ENCODE data around the gene WFIKKN1. TPM values are rescaled to one million over a fixed set of nuclear protein-coding genes. Genes with fewer than 3 reads are reported as not detected.

The WFIKKN1 gene
- total RNA-seq, 1 donor from 2014 or later, result 0.94 TPM

GRCh38 chr16:645852-646678 lies 15.3 kb downstream of the WFIKKN1 start:
- H3K9me3 Mint-ChIP-seq, result no peaks in the 10 kb centered on the region
- H3K4me3 Mint-ChIP-seq, result no peak overlapping the region
- H3K27me3 Mint-ChIP-seq (ENCODE audit: low read depth), result no peaks in the 10 kb centered on the region
- peaks cover 13% of the 10 kb centered on the region for H3K4me1 Mint-ChIP-seq
- TF ChIP-seq CTCF (IDR thresholded peaks at IDR 0.05; ENCODE audit: unreplicated experiment), result no peak
- H3K27ac Mint-ChIP-seq, result no peak overlapping the region
- no peak for DNase-seq (ENCODE audit: low spot score in 2 of 2, unreplicated experiment in 2 of 2)
- no peaks in the 10 kb centered on the region for H3K36me3 Mint-ChIP-seq

- TF ChIP-seq CTCF (IDR thresholded peaks at IDR 0.05; ENCODE audit: unreplicated experiment), result no peak
- H3K27me3 Mint-ChIP-seq (ENCODE audit: low read depth), result no peaks in the 10 kb centered on the region
- peaks cover 13% of the 10 kb centered on the region for H3K4me1 Mint-ChIP-seq
- no peak overlapping the region for H3K4me3 Mint-ChIP-seq
- no peaks in the 10 kb centered on the region for H3K9me3 Mint-ChIP-seq
- DNase-seq (ENCODE audit: low spot score in 2 of 2, unreplicated experiment in 2 of 2), result no peak
- no peak overlapping the region for H3K27ac Mint-ChIP-seq
- no peaks in the 10 kb centered on the region for H3K36me3 Mint-ChIP-seq
These were observed 15.9 kb downstream of the WFIKKN1 start for GRCh38 chr16:646679-647172.

- Mint-ChIP-seq H3K4me3 (peak overlapping the region; percentile 22), H3K4me1 (peaks cover 13% of the 10 kb centered on the region), H3K36me3 (no peaks in the 10 kb centered on the region), H3K9me3 (no peaks in the 10 kb centered on the region), H3K27ac (no peak overlapping the region), H3K27me3 (ENCODE audit: low read depth) (no peaks in the 10 kb centered on the region)
- no peak for DNase-seq (ENCODE audit: low spot score in 2 of 2, unreplicated experiment in 2 of 2)
- no peak for TF ChIP-seq CTCF (IDR thresholded peaks at IDR 0.05; ENCODE audit: unreplicated experiment)
These were observed 16.6 kb downstream of the WFIKKN1 start for GRCh38 chr16:647173-647902.

- H3K27ac Mint-ChIP-seq, result peak overlapping the region; percentile 91
- H3K36me3 Mint-ChIP-seq, result no peaks in the 10 kb centered on the region
- peak; percentile 38 for TF ChIP-seq CTCF (IDR thresholded peaks at IDR 0.05; ENCODE audit: unreplicated experiment)
- H3K4me1 Mint-ChIP-seq, result peaks cover 13% of the 10 kb centered on the region
- H3K27me3 Mint-ChIP-seq (ENCODE audit: low read depth), result no peaks in the 10 kb centered on the region
- peak overlapping the region; percentile 75 for H3K4me3 Mint-ChIP-seq
- no peaks in the 10 kb centered on the region for H3K9me3 Mint-ChIP-seq
- DNase-seq (ENCODE audit: low spot score in 2 of 2, unreplicated experiment in 2 of 2), result no peak
These were observed 17.4 kb downstream of the WFIKKN1 start for GRCh38 chr16:648071-648780.

GRCh38 chr16:648781-649589 lies 18.2 kb downstream of the WFIKKN1 start, which contains the start of gene WDR90:
WDR90 (plus strand) TSS chr16:649365; CDS start chr16:649417, 52 bp downstream.
- no peaks in the 10 kb centered on the region for H3K27me3 Mint-ChIP-seq (ENCODE audit: low read depth)

More at GRCh38 chr16:648781-649589, 18.2 kb downstream of the WFIKKN1 start, which contains the start of gene WDR90:
- H3K9me3 Mint-ChIP-seq, result no peaks in the 10 kb centered on the region
- H3K4me1 Mint-ChIP-seq, result peaks cover 13% of the 10 kb centered on the region
- TF ChIP-seq CTCF (IDR thresholded peaks at IDR 0.05; ENCODE audit: unreplicated experiment), result no peak
- H3K36me3 Mint-ChIP-seq, result no peaks in the 10 kb centered on the region
- DNase-seq (ENCODE audit: low spot score in 2 of 2, unreplicated experiment in 2 of 2), result peak; percentile 84 to 88
- H3K27ac Mint-ChIP-seq, result peak within 1 kb of the TSS; percentile 91
- peak within 1 kb of the TSS; percentile 75 for H3K4me3 Mint-ChIP-seq

All from mesothelial cell of epicardium (in vitro differentiated cells).